H7 (cell line): Measurements from ENCODE around the gene SHC2. TPM values are rescaled to one million over a fixed set of nuclear protein-coding genes. Genes with fewer than 3 reads are reported as not detected.

Source experiments
- DNase-seq: peaks from one replicate; pipeline ENCODE4 v3.0.0; 2012
- H3K27me3 ChIP-seq: 2 replicates; pipeline ENCODE4 v1.6.0; 2011; ENCODE audit warnings: mild to moderate bottlenecking, low read length; ENCODE audit not compliant: control insufficient read depth, insufficient read depth
- H3K36me3 ChIP-seq: replicated peaks from 2 replicates; pipeline ENCODE4 v1.5.1; 2011; ENCODE audit warnings: low read length; ENCODE audit not compliant: control insufficient read depth, insufficient read depth
- H3K4me3 ChIP-seq: 2 replicates; pipeline ENCODE4 v1.5.1; 2011; ENCODE audit warnings: low read depth, mild to moderate bottlenecking, control low read depth, low read length, moderate library complexity; ENCODE audit not compliant: insufficient read depth
- total RNA-seq: library from RNA; depleted of rRNA; stranded (reverse); fragments of >200 nt; shearing (Covaris generic); gene quantifications from 2 replicates; pipeline ENCODE4 v1.2.3, GENCODE V29; 2014; rRNA removed

The SHC2 gene, protein sequence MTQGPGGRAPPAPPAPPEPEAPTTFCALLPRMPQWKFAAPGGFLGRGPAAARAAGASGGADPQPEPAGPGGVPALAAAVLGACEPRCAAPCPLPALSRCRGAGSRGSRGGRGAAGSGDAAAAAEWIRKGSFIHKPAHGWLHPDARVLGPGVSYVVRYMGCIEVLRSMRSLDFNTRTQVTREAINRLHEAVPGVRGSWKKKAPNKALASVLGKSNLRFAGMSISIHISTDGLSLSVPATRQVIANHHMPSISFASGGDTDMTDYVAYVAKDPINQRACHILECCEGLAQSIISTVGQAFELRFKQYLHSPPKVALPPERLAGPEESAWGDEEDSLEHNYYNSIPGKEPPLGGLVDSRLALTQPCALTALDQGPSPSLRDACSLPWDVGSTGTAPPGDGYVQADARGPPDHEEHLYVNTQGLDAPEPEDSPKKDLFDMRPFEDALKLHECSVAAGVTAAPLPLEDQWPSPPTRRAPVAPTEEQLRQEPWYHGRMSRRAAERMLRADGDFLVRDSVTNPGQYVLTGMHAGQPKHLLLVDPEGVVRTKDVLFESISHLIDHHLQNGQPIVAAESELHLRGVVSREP
- 5.3 and 6.9 TPM in 2 replicates for total RNA-seq

DNA sequence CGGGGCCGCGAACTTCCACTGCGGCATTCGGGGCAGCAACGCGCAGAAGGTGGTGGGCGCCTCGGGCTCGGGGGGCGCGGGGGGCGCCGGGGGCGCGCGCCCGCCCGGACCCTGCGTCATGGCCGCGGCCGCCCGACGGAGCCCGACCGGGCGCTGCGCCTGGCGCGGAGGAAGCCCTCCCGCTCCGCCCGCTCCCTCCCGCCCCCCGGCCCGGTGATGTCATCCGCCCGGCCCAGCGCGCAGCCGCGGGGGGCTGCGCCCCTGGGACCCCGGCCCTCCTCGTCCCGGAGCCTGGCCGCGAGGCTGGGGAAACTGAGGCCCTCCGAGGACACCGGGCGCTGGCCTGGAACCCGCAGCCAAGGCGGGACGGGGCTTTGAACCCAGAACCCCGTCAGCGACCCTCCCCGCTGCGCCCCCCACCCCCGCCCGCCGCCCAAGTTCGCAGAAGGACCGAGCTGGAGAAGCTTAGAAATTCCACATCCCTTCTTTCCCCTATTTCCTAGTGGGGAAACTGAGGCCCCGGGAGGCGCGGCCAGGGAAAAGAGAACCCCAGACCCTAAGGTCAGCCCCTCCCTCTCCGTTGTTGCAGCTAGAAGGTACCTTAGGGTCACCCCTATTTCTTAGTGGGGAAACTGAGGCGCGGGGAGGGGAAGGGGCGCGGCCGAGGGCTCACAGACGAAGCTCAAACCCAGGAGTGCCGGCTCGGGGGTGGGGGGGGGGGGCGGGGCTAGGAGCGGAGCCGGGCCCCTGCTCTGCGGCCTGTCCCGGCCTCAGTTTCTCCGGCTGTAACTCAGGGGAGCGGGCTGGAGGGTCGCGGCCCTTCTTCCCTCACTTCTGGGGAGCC is at the start of gene SHC2:
TSS of gene SHC2 (minus strand) at position 157 of the 844 bp plus-strand sequence. CDS start at position 120, 37 bp downstream.
- Histone ChIP-seq H3K36me3 (no peaks in the 10 kb centered on the region), H3K4me3 (peak within 1 kb of the TSS; percentile 61), H3K27me3 (peaks cover 19% of the 10 kb centered on the region)
- peak; percentile 93 for DNase-seq

DNA sequence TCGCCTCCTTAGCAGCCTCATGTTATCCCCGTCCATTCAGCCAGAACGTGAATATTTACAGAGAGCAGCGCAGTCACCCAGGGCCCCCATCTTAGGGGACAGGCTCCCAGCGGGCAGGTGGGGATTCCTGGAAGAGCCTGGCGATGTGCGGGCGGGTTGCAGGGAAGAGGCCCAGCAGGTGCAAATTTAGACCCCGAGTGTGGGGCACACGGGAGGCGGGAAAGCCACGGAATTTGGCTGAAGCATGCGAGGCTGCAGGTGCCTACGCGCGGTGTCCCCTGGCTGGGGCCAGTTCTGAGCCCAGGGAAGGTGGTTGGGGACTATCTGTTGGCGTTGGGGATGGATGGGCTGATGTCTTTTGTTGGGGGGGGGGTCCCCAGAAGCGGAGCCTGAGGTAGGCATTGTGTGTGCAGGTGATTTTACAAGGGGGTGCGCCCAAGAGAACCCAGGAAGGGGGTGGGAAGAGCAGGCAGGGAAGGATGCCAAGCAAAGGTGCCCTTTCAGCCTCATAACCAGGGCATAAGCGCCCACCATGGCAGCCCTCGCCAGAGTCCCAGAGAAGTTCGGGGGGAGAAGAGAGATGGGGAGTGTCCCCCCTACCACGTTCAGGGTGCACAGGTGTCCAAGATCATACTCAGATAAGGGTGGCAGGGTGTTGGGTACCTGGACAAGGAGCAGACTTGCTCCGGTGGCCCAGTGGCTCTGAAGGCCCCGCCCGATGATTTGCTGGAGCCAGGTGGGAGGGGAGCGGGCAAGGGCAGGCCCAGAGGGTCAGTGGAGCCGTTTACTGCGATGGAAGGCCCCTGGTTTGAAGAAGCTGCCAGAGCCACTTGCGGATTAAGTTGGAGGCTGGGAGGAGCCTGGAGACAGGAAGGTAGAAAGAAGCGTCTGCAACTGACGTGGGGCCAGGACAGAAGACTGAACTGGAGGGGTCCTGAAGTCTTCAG is 47.6 kb upstream of the SHC2 start:
- no peak for DNase-seq
- peak overlapping the region; percentile 92 for H3K4me3 ChIP-seq

DNA sequence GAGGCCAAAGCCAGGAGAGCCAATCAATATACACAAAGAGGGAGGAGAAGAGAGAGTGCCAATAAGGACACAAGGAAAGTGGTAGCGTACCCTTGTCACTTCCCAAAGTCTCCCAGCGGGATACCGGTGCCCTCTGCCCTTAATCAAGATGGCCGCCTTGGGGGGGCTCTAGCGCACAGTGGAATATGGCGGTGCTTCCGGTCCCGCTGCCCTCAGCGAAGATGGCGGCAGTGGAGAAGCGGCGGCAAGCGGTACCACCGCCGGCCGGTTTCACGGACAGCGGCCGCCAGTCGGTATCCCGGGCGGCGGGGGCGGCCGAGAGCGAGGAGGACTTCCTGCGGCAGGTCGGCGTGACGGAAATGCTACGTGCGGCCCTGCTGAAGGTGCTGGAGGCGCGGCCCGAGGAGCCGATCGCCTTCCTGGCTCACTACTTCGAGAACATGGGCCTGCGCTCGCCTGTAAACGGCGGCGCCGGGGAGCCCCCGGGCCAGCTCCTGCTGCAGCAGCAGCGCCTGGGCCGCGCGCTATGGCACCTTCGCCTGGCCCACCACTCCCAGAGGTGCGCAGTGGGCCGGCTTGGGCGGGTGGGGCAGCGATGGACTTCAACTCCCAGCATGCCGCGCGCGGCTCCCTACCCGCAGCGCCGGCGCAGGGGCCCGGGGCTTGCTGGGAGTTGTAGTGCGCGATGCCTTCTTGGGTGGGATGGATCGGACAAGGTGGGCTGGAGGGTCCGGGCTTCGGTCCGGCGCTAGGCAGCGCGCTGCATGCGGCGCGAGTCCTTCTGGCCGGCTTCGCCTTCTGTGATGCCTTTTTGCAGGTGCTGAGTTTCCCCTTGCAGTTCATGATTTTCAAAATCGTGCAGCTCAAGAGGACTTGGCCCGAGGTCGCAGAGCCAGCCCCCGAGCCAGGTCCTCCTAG is 46.7 kb upstream of the SHC2 start, which contains the start of gene TPGS1:
TSS of gene TPGS1 (plus strand) at position 212 of the 918 bp plus-strand sequence. CDS start at position 222, 10 bp downstream.
- Histone ChIP-seq H3K36me3 (no peaks in the 10 kb centered on the region; the same call in 1 of the 2 replicates), H3K27me3 (peaks cover 2% of the 10 kb centered on the region), H3K4me3 (peak within 1 kb of the TSS; percentile 92)
- DNase-seq: peak; percentile 97

More for the DNA sequence above, 47.6 kb upstream of the SHC2 start:
- Histone ChIP-seq H3K27me3 (peaks cover 11% of the 10 kb centered on the region), H3K36me3 (no peaks in the 10 kb centered on the region; the same call in 1 of the 2 replicates)

DNA sequence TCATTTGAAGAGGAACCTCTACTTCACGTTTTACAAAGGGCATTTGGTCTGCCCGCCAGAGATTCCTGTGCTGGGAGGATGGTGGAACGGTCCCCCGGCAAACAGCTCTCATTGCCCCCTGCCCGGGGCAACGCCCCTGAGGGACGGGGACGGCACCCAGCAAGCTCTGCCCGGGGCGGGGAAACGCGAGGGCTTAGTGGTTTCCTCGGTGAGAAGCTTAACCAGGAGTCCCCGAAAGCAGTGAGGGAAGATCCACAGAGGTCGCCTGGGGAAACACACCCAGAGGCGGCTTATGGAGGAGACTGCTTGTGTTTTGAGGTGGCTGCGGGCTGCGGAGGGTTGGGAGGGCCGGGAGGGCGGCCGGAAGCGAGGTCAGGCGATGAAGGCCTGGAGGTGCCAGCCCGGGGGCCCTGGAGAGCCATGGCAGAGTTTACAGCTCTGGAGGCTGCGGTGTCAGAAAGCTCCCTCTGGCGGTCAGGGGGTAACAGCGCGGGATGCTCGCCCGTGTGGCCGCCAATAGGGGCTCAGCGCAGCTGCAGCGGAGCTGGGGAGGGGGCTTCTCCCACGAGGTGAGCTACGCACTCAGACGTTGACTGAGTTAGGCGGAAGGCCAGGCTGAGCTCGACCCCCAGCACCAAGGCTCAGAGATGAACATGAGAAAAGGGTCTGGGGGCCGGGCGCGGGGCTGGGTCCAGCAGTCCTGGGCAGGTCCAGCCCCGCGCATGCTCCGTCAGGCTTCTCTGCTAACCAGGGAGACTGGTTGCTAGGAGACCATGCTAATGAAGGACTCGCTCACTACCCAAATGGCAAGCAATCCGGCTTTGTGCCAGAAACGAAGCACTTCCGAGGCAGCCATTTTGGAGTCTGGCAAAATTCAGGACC is 45.8 kb upstream of the SHC2 start:
- Histone ChIP-seq H3K4me3 (peak overlapping the region; percentile 92), H3K27me3 (no peaks in the 10 kb centered on the region; the same call in 1 of the 2 replicates)

DNA sequence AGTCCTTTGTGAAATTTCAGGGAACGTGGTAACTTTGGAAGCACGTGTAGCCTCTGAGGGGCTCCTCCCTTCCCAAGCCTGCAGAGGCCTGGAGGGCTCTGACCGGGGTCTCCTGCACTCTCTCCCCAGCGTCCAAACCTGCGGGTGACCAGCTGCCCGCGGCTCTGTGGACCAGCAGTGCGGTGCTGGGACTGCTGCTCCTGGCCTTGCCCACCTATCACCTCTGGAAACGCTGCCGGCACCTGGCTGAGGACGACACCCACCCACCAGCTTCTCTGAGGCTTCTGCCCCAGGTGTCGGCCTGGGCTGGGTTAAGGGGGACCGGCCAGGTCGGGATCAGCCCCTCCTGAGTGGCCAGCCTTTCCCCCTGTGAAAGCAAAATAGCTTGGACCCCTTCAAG is 43.8 kb upstream of the SHC2 start:
- no peaks in the 10 kb centered on the region; the same call in 1 of the 2 replicates for H3K36me3 ChIP-seq
- DNase-seq: no peak
- no peak overlapping the region for H3K4me3 ChIP-seq
- peaks cover 5% of the 10 kb centered on the region; the same call in 1 of the 2 replicates for H3K27me3 ChIP-seq

More for the DNA sequence above, 45.8 kb upstream of the SHC2 start:
- no peaks in the 10 kb centered on the region; the same call in 1 of the 2 replicates for H3K36me3 ChIP-seq
- peak; percentile 99 for DNase-seq

DNA sequence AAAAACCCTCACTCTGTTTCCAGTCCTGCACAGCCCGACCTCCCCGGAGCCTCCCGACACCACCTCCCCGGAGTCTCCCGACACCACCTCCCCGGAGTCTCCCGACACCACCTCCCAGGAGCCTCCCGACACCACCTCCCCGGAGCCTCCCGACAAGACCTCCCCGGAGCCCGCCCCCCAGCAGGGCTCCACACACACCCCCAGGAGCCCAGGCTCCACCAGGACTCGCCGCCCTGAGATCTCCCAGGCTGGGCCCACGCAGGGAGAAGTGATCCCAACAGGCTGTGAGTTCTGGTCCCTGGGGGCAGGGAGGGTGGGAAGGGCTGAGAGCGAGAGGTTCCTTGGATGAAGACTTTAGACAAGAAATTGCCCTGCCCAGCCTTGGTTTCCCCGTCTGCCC is 40.8 kb upstream of the SHC2 start:
- H3K27me3 ChIP-seq: peaks cover 27% of the 10 kb centered on the region
- no peak overlapping the region for H3K4me3 ChIP-seq
- peak; percentile 56 for DNase-seq
- no peaks in the 10 kb centered on the region for H3K36me3 ChIP-seq

DNA sequence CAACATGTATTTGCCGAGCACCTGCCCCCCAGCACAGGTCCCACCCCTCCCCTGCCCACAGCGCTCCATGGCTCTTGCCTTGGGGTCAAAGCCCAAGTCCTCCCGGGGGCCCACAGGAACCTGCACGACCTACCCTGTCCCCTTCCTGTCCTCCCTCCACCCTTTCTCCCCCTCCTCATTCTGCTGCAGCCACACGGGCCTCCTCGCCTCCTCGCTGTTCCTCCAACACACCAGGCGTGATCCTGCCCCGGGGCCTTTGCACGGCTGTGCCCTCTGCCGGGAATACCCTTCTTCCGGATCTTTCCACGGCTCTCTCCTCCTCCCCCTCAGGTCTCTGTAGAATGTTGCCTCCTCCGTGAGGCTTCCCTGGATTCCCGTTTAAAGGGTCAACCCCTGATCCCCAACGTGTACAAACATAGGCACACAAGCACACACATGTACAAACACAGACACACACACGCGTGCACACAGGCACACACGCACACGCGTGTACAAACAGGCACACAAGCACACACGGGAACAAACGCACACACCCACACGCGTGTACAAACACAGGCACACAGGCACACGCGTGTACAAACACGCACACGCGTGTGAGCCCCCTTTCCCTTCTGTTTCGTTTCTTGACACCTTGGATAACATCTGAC is 38.3 kb upstream of the SHC2 start:
- Histone ChIP-seq H3K36me3 (no peaks in the 10 kb centered on the region), H3K4me3 (no peak overlapping the region), H3K27me3 (peaks cover 32% of the 10 kb centered on the region)
- DNase-seq: no peak

DNA sequence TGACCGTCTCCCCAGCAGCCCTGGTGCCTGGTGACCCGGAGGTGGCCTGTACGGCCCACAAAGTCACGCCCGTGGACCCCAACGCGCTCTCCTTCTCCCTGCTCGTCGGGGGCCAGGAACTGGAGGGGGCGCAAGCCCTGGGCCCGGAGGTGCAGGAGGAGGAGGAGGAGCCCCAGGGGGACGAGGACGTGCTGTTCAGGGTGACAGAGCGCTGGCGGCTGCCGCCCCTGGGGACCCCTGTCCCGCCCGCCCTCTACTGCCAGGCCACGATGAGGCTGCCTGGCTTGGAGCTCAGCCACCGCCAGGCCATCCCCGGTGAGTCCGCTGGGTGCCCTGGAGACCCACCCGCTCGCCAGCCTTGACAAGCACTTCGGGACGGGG is 37.7 kb upstream of the SHC2 start:
- peak; percentile 86 for DNase-seq
- peaks cover 32% of the 10 kb centered on the region for H3K27me3 ChIP-seq
- no peaks in the 10 kb centered on the region for H3K36me3 ChIP-seq

DNA sequence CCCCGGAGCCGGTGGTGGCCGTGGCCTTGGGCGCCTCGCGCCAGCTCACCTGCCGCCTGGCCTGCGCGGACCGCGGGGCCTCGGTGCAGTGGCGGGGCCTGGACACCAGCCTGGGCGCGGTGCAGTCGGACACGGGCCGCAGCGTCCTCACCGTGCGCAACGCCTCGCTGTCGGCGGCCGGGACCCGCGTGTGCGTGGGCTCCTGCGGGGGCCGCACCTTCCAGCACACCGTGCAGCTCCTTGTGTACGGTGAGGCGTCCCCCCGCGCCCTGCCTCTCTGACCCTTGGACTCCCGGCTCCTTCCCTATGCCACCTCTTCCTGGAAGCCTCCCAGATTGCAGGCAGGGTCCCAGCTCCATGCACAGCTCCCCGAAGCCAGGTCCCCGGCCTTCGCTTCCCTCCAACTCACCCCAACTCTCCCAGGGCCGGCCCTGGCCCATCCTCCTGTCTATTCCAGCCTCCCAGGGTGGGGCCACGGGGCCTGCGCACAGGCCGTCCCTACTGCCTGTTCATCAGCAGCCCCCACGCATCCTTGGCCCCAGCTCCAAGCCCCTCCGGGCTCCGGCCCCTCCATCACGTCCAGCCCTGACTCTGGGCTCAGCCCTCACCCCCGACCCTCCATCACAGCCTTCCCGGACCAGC is 37.2 kb upstream of the SHC2 start:
- DNase-seq: peak; percentile 82
- peaks cover 32% of the 10 kb centered on the region for H3K27me3 ChIP-seq
- peak overlapping the region; percentile 53 for H3K4me3 ChIP-seq
- H3K36me3 ChIP-seq: no peaks in the 10 kb centered on the region

More for the DNA sequence above, 37.7 kb upstream of the SHC2 start:
- H3K4me3 ChIP-seq: peak overlapping the region; percentile 53; the same call in 1 of the 2 replicates

DNA sequence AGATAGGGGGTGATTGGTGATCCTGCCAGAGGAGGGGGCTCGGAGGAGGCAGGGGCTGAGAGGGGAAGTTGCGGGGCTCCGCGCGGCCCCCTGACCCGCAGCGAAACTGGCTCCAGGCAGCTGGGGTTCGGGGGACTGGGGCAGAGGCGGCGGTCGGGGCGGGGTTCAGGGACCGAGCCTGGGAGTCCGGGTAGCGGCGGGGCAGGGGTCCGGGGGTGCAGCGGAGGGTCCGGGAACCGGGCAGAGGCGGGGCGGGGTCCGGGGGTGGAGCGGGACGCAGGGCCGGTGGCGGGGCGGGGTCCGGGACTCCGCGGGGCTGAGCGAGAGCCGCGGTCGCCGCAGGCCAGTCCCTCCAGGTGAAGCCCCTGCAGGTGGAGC is 36.6 kb upstream of the SHC2 start:
- peak; percentile 89 for DNase-seq
- no peaks in the 10 kb centered on the region for H3K36me3 ChIP-seq
- H3K4me3 ChIP-seq: peak overlapping the region; percentile 53
- peaks cover 32% of the 10 kb centered on the region for H3K27me3 ChIP-seq

DNA sequence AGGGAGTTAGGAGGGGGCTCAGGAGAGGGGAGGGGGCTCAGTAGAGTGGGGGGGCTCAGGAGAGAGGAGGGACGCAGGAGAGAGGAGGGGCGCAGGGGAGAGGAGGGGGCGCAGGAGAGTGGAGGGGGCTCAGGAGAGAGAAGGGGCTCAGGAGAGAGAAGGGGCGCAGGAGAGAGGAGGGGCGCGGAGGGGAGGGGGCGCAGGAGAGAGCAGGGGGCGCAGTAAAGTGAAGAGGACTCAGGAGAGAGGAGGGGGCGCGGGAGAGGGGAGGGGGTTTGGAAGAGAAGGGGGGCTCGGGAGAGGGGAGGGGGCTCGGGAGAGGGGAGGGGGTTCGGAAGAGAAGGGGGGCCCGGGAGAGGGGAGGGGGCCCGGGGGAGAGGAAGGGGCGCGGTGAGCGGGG is 36.2 kb upstream of the SHC2 start:
- H3K36me3 ChIP-seq: no peaks in the 10 kb centered on the region
- H3K27me3 ChIP-seq: peaks cover 32% of the 10 kb centered on the region
- peak overlapping the region; percentile 53; the same call in 1 of the 2 replicates for H3K4me3 ChIP-seq
- DNase-seq: no peak
